Neural cell (in vitro differentiated cells): ENCODE measurements around the gene UNC45A.

Experiments
- EP300 ChIP-seq: fragments of 450-650 bp; conservative IDR thresholded peaks from 2 replicates; pipeline ENCODE4 v1.6.1; 2014; ENCODE audit warnings: antibody characterized with exemption, mild to moderate bottlenecking, moderate library complexity; ENCODE audit not compliant: poor library complexity, severe bottlenecking
- EZH2 ChIP-seq: fragments of 200-600, 300-800 bp; shearing (Covaris generic), sonication (generic); IDR thresholded peaks from 2 replicates; pipeline ENCODE4 v1.6.1; 2014; ENCODE audit warnings: antibody characterized with exemption, low read length, borderline replicate concordance, mild to moderate bottlenecking; ENCODE audit not compliant: insufficient read depth, poor library complexity, severe bottlenecking
- POLR2AphosphoS5 ChIP-seq: IDR thresholded peaks from 2 replicates; pipeline ENCODE4 v1.6.1; 2012
- RAD21 ChIP-seq: fragments of 450-650 bp; conservative IDR thresholded peaks from 2 replicates; pipeline ENCODE4 v1.6.1; 2014; ENCODE audit warnings: antibody characterized with exemption, mild to moderate bottlenecking, moderate library complexity
- REST ChIP-seq: IDR thresholded peaks from 2 replicates; pipeline ENCODE4 v1.6.1; 2012; ENCODE audit warnings: borderline replicate concordance
- TF ChIP-seq, protein P1 (sequence below): fragments of 450-650 bp; IDR thresholded peaks from 2 replicates; pipeline ENCODE4 v1.5.1; 2014; ENCODE audit warnings: antibody characterized with exemption, mild to moderate bottlenecking, moderate library complexity; ENCODE audit not compliant: poor library complexity, severe bottlenecking

- TF ChIP-seq, protein P1, sequence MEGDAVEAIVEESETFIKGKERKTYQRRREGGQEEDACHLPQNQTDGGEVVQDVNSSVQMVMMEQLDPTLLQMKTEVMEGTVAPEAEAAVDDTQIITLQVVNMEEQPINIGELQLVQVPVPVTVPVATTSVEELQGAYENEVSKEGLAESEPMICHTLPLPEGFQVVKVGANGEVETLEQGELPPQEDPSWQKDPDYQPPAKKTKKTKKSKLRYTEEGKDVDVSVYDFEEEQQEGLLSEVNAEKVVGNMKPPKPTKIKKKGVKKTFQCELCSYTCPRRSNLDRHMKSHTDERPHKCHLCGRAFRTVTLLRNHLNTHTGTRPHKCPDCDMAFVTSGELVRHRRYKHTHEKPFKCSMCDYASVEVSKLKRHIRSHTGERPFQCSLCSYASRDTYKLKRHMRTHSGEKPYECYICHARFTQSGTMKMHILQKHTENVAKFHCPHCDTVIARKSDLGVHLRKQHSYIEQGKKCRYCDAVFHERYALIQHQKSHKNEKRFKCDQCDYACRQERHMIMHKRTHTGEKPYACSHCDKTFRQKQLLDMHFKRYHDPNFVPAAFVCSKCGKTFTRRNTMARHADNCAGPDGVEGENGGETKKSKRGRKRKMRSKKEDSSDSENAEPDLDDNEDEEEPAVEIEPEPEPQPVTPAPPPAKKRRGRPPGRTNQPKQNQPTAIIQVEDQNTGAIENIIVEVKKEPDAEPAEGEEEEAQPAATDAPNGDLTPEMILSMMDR = no peak
- TF ChIP-seq EP300 (no peak), POLR2AphosphoS5 (no peak), REST (no peak), RAD21 (no peak), EZH2 (no peak)
Observed at GRCh38 chr15:90915808-90916440, 19.2 kb upstream of the UNC45A start.
